IPS-11a (cell line): ENCODE data around the gene AGAP9.
"Not testable (repeated sequence)": the region's sequence is repeated elsewhere in the genome, so short reads cannot be mapped to it uniquely, and the experiment has no call there.

Source experiments
- H3K4me3 ChIP-seq: one replicate; pipeline ENCODE4 v1.5.1; 2013; ENCODE audit warnings: low read depth, low read length, control low read depth

The AGAP9 gene

DNA sequence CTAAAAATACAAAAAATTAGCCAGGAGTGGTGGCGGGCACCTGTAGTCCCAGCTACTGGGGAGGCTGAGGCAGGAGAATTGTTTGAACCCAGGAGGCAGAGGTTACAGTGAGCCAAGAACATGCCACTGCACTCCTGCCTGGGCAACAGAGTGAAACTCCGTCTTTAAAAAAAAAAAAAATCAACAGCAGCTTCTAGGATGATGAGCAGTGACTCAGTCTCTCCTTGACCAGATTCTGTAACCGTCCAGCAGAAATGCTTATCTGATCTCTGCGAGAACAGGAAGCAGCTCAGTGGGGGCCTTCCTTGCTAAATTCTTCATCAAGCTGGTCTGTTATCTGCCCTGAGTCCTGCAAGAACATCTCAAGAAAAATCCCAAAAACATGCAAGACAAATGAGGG lies 37.5 kb downstream of the AGAP9 start:
- not testable (repeated sequence) for H3K4me3 ChIP-seq

DNA sequence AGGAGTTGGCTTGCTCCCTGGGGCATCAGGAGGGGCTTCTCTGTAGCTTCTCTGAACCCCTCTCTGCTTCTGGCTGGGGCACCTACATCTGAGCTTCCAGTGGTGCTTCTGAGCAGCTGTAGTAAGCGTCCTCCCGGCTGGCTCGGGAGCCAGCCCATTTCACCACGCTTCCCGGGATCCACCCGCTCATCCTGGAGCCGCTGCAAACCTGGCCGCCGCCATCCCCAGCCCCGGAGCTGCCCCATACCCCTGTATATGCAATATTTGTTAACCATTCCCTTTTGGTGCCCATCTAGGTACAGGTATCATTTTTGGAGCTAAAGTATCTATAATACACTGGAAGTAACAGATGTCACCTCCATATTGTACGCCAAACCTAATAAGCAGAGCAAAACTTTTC lies 38.7 kb downstream of the AGAP9 start:
- not testable (repeated sequence) for H3K4me3 ChIP-seq

DNA sequence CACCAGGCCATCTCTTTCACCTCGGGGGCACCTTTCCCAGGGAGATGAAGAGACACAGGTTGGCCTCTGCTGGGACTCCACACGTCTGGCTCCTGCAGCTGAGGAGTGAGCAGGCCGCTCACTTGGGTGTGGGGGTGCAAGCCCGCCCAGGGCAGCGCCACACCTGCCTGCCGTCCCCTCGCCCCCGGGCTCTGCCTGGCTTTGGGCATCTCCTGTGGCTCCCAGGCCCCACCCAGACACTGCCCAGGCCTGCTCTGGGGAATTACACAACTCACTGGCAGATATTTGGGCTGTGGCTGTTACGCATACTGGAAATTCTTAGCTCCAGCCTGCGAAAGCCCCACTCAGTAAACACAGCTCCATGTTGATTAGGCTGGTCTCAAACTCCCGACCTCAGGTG lies 39.5 kb downstream of the AGAP9 start, which contains the start of gene ANXA8:
TSS of gene ANXA8 (minus strand) at position 193 of the 400 bp plus-strand sequence. CDS start at position 11, 182 bp downstream.
- not testable (repeated sequence) for H3K4me3 ChIP-seq

DNA sequence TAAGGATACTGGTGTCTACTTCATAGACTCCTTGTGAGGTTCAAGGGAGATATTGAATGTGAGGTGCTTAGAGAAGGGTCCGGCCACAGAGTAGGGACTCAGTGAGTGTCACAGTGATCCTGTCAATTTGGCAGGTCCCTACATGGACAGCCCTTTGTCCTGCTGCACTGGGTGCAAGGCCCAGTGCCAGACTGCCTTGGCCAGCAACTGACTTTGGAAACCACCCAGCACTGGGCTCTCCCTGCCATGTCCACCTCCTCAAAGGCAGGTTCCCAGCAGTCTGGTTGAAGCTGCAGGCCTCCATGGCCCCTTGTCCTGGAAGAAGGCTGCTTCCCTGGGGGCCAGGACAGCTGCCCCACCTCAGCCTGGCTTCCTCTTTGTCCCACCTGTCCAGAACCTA lies 41.1 kb downstream of the AGAP9 start:
- not testable (repeated sequence) for H3K4me3 ChIP-seq

DNA sequence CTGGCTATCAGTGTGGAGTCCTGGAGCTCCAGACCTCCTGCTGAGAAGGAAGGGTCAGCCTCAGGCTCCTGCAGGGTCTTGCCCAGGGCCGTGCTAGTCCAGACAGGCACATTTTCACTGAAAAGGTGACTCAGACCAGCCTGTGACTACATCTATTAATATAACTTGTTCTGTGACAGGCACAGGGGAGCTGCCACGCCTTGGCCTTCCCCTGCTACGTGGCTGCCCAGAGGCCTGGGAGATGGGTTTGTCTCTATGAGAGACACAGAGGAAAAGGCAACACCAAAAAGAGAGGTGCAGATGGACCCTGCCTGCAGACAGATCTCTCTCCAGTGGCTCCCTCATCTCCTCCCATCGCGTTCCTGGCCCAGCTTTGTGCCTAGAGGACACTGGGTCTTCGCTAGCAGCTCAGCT lies 41.7 kb downstream of the AGAP9 start:
- not testable (repeated sequence) for H3K4me3 ChIP-seq

DNA sequence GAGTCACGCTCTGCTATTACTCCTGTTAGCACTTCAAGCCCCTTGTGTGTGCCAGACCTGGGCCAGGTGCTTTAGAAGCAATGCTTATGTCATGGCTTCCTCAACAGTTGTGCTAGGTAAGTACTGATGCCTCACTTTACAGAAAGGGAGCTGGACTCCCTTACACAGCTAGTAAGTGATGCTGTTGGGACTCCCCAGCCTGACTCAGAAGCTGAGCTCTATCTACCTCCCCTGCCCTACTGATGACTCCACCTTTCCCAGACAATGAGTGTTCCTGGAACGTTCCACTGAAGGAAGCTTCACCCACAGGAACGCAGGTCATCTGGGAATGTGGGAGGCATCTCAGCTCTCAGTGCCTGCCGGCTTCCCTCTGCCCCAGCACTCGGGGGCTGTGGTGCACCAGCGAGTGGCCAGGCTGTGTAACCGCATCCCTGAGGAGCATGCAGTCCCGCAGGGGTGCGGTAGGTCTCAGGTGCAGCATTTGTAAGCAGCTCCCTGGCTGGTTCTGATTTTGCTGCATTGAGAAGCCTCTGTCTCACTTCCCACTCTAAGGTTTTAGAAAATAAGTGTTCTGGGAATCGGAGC lies 42.2 kb downstream of the AGAP9 start:
- not testable (repeated sequence) for H3K4me3 ChIP-seq

DNA sequence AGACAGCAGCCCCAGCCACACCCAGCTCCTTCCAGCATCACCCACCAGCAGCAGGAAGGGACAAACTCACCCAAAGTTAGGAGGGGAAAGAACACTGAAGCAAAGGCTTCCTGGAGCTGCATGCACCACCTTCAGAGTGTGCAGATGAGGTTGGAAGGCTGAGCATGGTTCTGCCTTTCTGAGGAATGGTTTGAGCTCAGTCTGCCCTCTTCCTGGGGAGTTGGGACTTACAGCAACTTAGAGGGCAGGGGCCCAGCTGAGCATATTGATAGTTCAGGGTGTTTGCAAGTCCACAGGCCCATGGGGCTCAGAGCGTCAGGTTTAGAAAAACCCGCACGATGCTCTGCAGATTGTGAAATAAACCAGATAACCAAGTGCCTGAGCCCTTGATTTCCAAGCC lies 43.3 kb downstream of the AGAP9 start:
- H3K4me3 ChIP-seq, result not testable (repeated sequence)

DNA sequence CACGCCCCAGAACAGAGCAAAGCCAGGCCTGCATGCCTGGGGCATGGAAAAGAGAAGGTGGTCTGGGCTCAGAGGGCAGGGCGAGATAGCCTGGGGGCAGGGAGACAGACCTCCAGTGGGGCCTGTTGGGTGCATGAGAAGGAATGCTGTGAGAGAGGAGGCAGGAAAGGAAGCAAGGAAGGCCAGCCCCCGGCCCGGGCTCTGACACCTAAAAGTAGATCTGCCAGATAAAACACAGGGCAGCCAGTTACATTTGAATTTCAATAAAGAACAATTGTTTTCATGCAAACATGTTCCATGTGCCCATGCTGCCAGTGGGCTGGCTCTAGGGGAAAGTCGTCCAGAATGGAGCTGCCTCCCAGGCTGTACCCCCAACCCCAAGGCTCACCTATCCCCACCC lies 45.3 kb downstream of the AGAP9 start:
- not testable (repeated sequence) for H3K4me3 ChIP-seq

DNA sequence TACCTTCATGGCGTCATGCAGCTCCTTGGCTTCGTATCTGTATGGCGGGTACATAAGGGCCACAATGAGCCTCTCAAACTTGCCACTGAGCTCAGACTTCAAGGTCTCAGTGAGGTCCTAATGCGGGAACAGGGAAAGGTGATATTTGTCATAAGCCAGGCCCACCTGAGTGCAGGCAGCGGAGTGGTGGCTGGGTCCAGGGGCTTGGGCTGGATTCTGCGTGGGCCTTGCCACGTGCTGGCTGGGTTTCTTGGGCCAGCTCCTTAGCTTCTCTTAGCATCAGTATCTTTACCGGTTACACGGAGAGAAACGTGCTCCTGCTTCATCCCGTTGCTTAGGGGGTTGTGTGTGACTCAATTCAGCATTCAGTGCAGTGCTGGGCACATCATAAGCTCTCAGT lies 46.4 kb downstream of the AGAP9 start:
- H3K4me3 ChIP-seq, result not testable (repeated sequence)

DNA sequence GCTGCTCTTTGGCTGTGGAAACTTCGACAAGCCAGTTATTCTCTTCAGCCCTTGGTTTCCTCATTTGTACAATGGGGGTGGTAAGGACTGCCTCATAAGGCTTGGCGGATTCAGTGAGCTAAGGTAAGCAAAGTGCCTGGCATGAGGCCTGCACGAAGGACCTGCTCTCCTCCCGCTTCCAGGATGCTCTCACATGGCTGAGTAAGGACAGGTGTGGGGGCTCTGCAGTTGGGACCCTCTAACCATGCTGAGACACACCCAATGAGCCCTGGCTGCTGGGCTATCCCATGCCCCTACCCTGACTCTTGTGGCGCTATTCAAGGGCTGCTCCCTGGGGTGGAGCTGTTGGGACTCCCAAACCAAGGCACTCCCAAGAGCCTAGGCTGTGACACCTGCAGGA lies 48.3 kb downstream of the AGAP9 start:
- H3K4me3 ChIP-seq, result not testable (repeated sequence)

DNA sequence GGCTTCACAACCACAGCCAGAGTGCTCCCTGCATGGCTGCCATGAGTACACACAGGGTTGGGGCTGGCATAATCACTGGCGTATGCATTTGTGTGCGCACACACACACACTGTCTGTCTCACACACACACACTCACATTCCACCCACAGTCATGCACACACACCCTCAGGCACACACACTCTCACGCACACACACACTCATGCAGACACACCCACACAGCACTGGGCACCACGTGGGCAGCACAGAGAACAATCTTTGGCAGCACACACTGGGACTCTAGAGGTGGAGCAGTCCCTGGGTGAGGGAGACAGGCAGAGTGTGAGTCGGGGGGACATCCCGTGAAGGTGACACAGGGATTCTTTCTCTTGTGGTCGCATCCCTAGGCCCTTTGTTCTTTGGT lies 49.9 kb downstream of the AGAP9 start:
- not testable (repeated sequence) for H3K4me3 ChIP-seq

DNA sequence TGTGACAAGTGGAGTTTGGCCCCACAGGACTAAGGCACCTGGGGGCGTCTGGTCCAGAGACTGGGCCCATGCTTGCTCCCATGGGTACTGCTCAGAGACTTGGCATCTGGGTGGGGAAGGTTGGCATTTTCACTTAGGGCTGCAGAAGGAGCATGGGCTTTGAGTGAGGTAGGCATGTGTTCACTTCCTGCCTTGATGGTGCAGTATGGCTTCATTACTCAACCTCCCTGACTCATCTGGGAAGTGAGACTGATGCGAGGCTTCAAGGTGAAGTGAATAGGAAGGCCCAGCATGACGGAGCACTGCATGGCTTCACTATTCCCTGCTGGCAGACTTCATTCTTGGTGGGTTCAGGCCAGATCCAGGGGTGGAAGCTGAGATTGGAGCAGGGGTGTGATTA lies 50.8 kb downstream of the AGAP9 start:
- H3K4me3 ChIP-seq, result not testable (repeated sequence)

DNA sequence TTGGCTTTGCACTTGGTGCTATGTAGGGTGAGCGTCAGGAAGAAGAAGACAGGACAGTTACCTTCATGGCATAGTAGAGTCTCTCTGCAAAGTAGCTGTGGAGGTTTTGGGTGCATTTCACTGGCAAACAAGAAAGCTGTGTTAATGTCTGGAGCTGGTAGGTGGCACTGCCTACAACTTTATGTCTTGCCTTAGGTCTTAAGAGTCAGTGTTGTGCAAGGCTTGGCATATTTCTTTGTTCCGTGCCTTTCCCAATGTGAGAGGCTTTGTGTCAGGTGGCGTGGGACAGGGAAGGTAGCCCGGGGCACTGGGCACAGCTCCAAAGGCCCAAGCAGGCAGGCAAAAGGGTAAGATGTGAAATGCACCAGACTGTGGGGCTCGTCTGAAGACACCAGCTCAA lies 51.4 kb downstream of the AGAP9 start:
- not testable (repeated sequence) for H3K4me3 ChIP-seq

DNA sequence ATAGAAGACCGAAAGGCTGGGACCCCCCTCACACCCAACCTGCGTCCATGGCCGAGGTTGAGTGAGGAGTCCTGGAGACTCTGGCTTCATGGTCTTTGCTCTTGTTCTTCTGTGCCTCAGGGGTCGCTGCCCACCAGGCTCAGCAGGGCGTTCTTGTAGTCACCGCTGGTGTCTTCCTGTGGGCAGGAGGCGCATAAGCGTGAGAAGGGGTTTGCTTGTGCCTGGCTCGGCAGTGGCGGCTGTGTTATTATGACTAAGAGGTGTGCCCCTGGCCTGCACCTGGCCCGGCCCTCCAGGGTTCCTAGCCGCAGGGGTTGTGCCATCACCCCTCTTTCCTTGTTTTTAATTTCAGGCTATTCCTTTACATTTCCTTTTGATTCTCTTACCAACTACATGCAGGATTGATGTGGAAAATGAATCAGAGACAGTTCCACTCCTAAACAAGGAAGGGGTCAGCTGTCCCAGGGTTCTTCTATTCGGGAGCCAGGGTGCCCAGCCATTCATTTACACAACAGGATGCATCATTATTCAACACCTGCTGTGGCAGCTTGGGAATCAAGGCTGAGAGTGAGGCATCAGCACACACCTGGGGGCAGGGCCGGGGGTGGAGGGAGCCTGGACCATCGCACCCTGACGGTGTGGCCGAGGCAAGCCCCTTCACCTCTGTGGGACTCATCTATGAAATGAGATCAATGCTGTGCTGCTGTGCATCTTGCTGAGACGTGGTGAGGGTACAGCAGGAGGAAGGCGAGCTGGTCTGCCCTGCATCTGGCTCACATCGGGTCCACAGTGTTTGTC lies 54.5 kb downstream of the AGAP9 start:
- H3K4me3 ChIP-seq, result not testable (repeated sequence)

DNA sequence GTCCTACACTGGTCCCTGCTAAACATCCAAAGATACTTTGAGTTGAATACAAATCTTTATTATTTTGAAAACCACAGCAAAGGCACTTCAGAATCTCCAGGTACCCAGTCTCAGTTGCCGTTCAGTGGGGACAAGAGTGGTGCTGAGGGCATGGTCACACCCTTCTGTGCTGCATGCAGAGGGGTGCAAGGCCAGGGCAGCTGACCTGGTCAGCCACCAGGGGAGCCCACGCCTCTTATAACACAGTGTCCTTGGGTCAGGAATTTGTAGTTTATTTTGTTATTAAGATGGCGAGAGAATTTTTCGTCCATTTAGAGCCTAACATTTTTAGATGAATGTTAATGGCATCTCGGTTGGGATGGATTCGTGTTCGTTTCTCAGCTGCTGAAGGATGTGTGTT lies 55.5 kb downstream of the AGAP9 start:
- H3K4me3 ChIP-seq, result not testable (repeated sequence)

DNA sequence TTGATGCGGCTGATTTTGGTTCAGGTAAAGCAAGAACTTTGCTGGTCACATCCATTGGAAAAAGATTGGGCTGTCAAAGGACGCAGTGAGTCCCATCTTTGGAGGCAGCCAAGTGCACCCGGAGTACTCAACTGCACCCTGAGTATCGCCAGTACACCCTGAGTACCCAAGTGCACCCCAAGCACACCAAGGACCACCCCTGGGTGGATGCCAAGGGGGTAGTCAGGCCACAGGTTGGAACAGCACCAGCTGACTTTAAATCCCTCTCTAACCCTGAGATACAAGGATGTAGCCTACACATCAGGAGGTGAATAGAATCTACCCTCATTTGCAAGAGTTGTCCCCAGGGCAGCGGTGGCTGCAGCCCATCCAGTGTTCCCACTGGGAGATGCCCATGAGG lies 56.0 kb downstream of the AGAP9 start:
- H3K4me3 ChIP-seq, result not testable (repeated sequence)

DNA sequence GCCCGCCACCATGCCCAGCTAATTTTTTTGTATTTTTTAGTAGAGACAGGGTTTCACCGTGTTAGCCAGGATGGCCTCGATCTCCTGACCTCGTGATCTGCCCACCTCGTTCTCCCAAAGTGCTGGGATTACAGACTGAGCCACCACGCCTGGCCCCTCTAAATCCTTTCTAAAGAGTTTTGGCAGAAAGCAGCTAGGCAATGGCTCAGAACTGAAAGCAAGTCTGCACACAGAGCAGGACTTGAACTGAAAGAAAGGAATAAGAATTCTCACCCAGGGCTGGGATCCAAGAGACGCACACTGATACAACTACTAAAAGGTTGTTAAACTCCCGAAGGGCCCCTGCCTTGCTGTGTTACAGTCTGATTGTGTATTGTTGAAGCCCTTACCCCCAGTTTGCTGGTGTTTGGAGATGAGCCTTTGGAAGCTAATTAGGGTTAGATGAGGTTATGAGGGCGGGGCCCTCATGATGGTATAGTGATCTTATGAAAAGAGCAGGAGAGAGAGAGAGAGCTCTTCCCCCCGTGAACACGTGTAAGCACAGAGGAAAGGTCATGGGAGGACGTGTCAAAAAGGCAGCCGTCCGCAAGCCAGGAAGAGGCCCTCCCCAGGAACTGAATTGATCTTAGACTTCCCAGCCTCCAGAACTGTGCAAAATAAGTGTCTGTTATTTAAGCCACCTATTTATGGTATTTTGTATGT lies 58.1 kb downstream of the AGAP9 start:
- not testable (repeated sequence) for H3K4me3 ChIP-seq

DNA sequence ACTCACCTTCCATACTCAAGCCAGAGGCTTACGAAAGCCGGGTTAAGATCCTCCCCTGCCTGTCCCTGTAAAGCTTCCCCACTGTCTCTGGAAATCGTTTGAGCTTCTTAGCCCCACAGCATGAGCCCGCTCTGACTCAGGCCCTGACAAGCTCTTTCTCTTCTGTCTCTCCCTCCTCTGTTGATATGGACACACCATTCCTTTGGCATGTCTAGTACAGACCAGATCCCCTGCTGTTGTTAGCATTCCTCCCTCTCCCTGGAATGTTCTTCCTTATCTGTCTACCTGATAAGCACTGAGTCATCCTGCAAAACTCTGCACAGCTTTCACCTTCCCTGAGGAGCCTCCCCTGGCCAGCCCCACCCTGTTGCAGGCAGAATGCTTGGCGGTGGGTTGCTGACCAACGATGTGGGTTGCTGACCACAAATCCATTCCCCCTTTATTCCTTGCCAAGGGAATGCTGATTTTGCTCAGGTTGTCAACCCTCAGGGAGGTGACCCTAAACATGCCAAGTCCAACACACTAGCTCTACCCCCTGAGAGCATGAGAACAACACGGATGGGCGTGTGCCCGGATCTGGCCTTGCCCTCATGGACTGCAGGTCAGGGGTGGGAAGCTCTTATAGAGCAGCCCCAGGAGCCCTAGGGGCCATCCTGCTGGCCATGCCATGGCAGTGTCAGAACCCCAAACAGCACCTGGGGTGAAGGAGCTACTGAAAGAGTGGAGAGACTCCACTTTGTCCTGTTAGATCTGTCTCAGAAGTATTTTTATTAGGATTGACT lies 60.7 kb downstream of the AGAP9 start:
- not testable (repeated sequence) for H3K4me3 ChIP-seq

DNA sequence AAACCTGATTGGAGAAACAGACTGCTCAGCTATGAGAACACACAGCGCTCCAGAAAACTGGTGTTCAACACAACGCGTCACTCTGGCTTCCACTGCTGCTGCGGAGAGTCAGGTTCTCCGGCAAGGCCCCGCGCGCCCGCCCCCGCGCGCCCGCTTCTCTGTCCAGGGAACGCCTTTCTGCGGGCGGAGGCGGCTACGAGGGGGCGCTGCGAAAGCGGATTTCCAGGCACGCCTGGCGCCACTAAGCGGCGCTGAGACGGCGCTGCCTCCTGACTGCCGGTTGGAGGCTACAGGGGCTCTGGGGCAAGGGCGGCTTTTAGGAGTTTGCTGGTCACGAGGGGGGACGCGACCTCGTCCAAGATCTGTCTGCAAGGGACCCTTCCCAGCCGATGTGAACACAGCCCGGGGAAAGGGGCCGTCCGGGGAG lies 62.2 kb downstream of the AGAP9 start:
- not testable (repeated sequence) for H3K4me3 ChIP-seq

DNA sequence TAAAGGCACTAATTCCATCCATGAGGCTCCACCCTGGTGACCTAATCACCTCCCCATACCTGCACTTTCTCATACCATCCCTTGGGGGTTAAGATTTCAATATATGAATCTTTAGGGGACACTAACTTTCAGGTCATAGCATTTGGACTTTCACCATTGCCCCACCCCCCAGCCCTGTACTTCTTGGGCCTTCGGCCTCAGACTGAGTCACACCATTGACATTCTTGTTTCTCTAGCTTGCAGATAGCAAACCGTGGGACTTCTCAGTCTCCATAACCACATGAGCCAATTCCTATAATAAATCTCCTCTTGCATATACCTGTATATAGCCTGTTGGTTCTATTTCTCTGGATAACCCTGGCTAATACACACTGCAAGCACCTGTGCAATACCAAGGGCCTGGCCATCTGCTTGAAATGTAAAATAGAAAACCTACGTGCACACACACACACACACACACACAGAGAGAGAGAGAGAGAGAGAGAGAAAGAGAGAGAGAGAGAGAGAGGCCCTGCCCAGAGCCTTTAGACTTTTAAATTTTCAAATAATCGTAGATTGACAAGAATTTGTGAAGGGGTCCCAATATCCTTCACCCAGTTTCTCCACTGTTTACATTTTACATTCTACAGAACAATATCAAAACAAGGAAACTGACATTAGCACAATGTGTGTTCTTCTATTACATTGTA lies 64.8 kb downstream of the AGAP9 start:
- H3K4me3 ChIP-seq, result no peak overlapping the region

DNA sequence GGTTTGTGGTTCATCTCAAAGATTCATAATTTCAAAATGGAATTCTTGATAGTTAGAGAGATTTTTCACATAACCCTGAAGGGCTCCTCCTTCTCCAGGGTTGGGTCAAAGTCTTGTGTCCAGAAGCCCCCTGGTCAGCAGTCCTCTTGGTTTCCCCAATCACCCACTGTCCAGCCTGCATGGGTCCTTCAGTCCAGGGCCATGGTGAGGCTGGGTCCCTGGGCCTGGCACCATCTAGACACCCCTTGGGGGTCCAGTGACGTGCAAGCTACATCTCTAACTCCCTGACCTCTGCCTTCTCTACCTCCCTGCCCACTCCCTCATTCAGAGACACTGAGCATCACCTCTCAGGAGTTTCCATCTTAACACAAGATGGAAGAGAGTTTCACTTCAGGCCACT lies 65.6 kb downstream of the AGAP9 start:
- no peak overlapping the region for H3K4me3 ChIP-seq
